ENCODE measurements around the gene PKP3.

DNA sequence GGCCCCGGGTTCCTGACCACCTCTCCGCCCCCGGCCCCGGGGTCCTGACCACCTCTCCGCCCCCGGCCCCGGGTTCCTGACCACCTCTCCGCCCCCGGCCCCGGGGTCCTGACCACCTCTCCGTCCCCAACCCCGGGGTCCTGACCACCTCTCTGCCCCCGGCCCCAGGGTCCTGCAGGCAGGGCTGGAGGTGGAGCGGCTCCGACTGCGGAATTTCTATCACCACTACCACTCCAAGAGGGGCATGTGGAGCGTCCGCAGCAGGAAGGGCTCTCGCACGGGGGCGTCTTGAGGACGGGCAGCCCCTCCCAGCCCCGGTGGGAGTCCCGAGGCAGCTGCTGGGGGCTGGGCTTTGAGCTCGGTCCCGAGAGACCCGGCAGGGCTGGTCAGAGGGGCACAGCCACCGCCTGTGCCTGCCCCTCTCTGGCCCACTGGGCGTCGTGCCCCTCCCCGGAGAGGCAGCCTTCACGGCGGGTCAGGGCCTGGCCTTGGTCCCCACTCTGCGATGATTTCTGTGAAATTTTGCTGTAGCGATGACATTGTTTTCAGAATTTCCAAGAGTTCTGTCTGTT is 12.4 kb upstream of the PKP3 start:
- TF ChIP-seq SIN3A (IDR thresholded peaks at IDR 0.05; ENCODE audit: borderline replicate concordance, insufficient read depth, low read length) (no peak), POLR2AphosphoS5 (IDR thresholded peaks at IDR 0.05; ENCODE audit: low read depth, low read length) (no peak)
- TF ChIP-seq, protein P1, sequence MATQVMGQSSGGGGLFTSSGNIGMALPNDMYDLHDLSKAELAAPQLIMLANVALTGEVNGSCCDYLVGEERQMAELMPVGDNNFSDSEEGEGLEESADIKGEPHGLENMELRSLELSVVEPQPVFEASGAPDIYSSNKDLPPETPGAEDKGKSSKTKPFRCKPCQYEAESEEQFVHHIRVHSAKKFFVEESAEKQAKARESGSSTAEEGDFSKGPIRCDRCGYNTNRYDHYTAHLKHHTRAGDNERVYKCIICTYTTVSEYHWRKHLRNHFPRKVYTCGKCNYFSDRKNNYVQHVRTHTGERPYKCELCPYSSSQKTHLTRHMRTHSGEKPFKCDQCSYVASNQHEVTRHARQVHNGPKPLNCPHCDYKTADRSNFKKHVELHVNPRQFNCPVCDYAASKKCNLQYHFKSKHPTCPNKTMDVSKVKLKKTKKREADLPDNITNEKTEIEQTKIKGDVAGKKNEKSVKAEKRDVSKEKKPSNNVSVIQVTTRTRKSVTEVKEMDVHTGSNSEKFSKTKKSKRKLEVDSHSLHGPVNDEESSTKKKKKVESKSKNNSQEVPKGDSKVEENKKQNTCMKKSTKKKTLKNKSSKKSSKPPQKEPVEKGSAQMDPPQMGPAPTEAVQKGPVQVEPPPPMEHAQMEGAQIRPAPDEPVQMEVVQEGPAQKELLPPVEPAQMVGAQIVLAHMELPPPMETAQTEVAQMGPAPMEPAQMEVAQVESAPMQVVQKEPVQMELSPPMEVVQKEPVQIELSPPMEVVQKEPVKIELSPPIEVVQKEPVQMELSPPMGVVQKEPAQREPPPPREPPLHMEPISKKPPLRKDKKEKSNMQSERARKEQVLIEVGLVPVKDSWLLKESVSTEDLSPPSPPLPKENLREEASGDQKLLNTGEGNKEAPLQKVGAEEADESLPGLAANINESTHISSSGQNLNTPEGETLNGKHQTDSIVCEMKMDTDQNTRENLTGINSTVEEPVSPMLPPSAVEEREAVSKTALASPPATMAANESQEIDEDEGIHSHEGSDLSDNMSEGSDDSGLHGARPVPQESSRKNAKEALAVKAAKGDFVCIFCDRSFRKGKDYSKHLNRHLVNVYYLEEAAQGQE (IDR thresholded peaks at IDR 0.05; ENCODE audit: insufficient read depth in 1 of 2, low read depth in 2 of 2, low read length in 2 of 2): no peak
